ENCODE measurements around the gene MRTFB. TPM values are rescaled to one million over a fixed set of nuclear protein-coding genes. Genes with fewer than 3 reads are reported as not detected.

Gene MRTFB
- total and polyA plus RNA-seq, 2 of the 13 experiments (the other 11 are each of a cell fraction or from before 2014, with no cell fraction given): 11.4 to 14.0 TPM

GRCh38 chr16:14088155-14088753 is 17.1 kb downstream of the MRTFB start (continued):
- peak; percentile 77; the same call in 1 of the 2 replicates for TF ChIP-seq ZNF609 (CRISPR knock-in tag; IDR thresholded peaks at IDR 0.05; ENCODE audit: borderline replicate concordance)
- TF ChIP-seq DNMT3B (CRISPR knock-in tag; conservative IDR thresholded peaks at IDR 0.05): no peak
- TF ChIP-seq HOXD1 (CRISPR knock-in tag; IDR thresholded peaks at IDR 0.05): peak; percentile 87; the same call in 1 of the 2 replicates
- TF ChIP-seq TBX3 (IDR thresholded peaks at IDR 0.05; ENCODE audit: borderline replicate concordance): peak; percentile 62; the same call in 1 of the 2 replicates
- peak; percentile 19; the same call in 1 of the 2 replicates for TF ChIP-seq ZNF652 (CRISPR knock-in tag; IDR thresholded peaks at IDR 0.05; ENCODE audit: borderline replicate concordance, low read depth)
- TF ChIP-seq HBP1 (CRISPR knock-in tag; IDR thresholded peaks at IDR 0.05; ENCODE audit: low read depth): peak; percentile 55; the same call in 1 of the 2 replicates
- TF ChIP-seq ZNF414 (CRISPR knock-in tag; IDR thresholded peaks at IDR 0.05): peak; percentile 95
- TF ChIP-seq ONECUT2 (CRISPR knock-in tag; IDR thresholded peaks at IDR 0.05): peak; percentile 41; the same call in 1 of the 2 replicates
- 0 out of 2 replicates have a peak, but pooled peaks have one; percentile 20 for TF ChIP-seq NR2F2 (IDR thresholded peaks at IDR 0.05; ENCODE audit: borderline replicate concordance, low read depth)
- TF ChIP-seq BATF2 (CRISPR knock-in tag; IDR thresholded peaks at IDR 0.05): no peak
- TF ChIP-seq ATF3 (CRISPR knock-in tag; IDR thresholded peaks at IDR 0.05): peak; percentile 66
- TF ChIP-seq ZBTB7B (CRISPR knock-in tag; IDR thresholded peaks at IDR 0.05): peak; percentile 51; the same call in 1 of the 2 replicates
- TF ChIP-seq ZNF614 (CRISPR knock-in tag; IDR thresholded peaks at IDR 0.05; ENCODE audit: borderline replicate concordance): peak; percentile 99
- 0 out of 2 replicates have a peak, but pooled peaks have one; percentile 59 for TF ChIP-seq ZMYM2 (CRISPR knock-in tag; IDR thresholded peaks at IDR 0.05)
- peak; percentile 74; the same call in 1 of the 2 replicates for TF ChIP-seq FOXC1 (CRISPR knock-in tag; IDR thresholded peaks at IDR 0.05; ENCODE audit: borderline replicate concordance)
- TF ChIP-seq ISX (CRISPR knock-in tag; conservative IDR thresholded peaks at IDR 0.05): 0 out of 2 replicates have a peak, but pooled peaks have one; percentile 20
- peak; percentile 95 for TF ChIP-seq TBX2 (CRISPR knock-in tag; IDR thresholded peaks at IDR 0.05; ENCODE audit: borderline replicate concordance)
- 0 out of 2 replicates have a peak, but pooled peaks have one; percentile 18 for TF ChIP-seq ZNF770 (CRISPR knock-in tag; IDR thresholded peaks at IDR 0.05)

Measured in HepG2 (cell line).